A673 (cell line): ENCODE data around the gene CAP1. TPM values are rescaled to one million over a fixed set of nuclear protein-coding genes. Genes with fewer than 3 reads are reported as not detected.

Experiments
- BruUV-seq: library from RNA; stranded (reverse); fragments of 400-500 nt; replicated peaks from 2 replicates; lab custom pipeline; 2021; lab: Mats Ljungman, UMichigan
- CTCF ChIA-PET: fragments of 300-600 bp; sonication (Branson Sonifier 250); formaldehyde crosslinking; loops from one replicate; lab custom pipeline; 2022; ENCODE audit warnings: antibody characterized with exemption; lab: Charles Lee
- POLR2A ChIA-PET: fragments of 300-600 bp; sonication (Branson Sonifier 250); formaldehyde crosslinking; loops from one replicate; lab custom pipeline; 2022; ENCODE audit warnings: antibody characterized with exemption; ENCODE audit not compliant: low non-redundant PET; lab: Charles Lee
- DNase-seq: peaks from one replicate; pipeline ENCODE4 v3.0.0-alpha.2; 2015; ENCODE audit warnings: low spot score
- H3K27ac ChIP-seq: fragments of 200-600 bp; sonication (generic); 2 replicates; pipeline ENCODE4 v1.5.1; 2016; ENCODE audit warnings: mixed run types, low read depth, mild to moderate bottlenecking, mixed read lengths, antibody characterized with exemption, low read length; ENCODE audit not compliant: poor library complexity, severe bottlenecking
- H3K27me3 ChIP-seq: fragments of 200-600 bp; sonication (generic); replicated peaks from 2 replicates; pipeline ENCODE4 v1.6.1; 2017; ENCODE audit warnings: mixed run types, low read depth, mild to moderate bottlenecking, mixed read lengths, antibody characterized with exemption, low read length; ENCODE audit not compliant: insufficient read depth, poor library complexity
- H3K36me3 ChIP-seq: fragments of 200-600 bp; sonication (generic); 2 replicates; pipeline ENCODE4 v1.6.1; 2016; ENCODE audit warnings: mixed run types, mild to moderate bottlenecking, mixed read lengths, antibody characterized with exemption, low read length; ENCODE audit not compliant: insufficient read depth, poor library complexity, severe bottlenecking
- H3K4me1 ChIP-seq: fragments of 200-600 bp; sonication (generic); 2 replicates; pipeline ENCODE4 v1.6.1; 2017; ENCODE audit warnings: mixed run types, mild to moderate bottlenecking, mixed read lengths, antibody characterized with exemption, low read length; ENCODE audit not compliant: insufficient read depth, poor library complexity, severe bottlenecking
- H3K4me3 ChIP-seq: fragments of 200-600 bp; sonication (generic); 2 replicates; pipeline ENCODE4 v1.5.1; 2016; ENCODE audit warnings: low read depth, mixed run types, mild to moderate bottlenecking, mixed read lengths, low read length; ENCODE audit not compliant: poor library complexity, severe bottlenecking
- H3K9me3 ChIP-seq: fragments of 200-600 bp; sonication (generic); 2 replicates; pipeline ENCODE4 v1.6.1; 2016; ENCODE audit warnings: mixed run types, low read depth, mild to moderate bottlenecking, mixed read lengths, antibody characterized with exemption, low read length; ENCODE audit not compliant: poor library complexity, severe bottlenecking
- CTCF ChIP-seq: fragments of 300-800, 200-600 bp; sonication (generic); conservative IDR thresholded peaks from 2 replicates; pipeline ENCODE4 v1.5.1; 2017; ENCODE audit warnings: low read depth, mild to moderate bottlenecking, antibody characterized with exemption, low read length, moderate library complexity, mixed read lengths
- EZH2 ChIP-seq: fragments of 200-600 bp; sonication (generic); IDR thresholded peaks from 2 replicates; pipeline ENCODE4 v1.6.1; 2017; ENCODE audit warnings: borderline replicate concordance, low read depth, mild to moderate bottlenecking, mixed read lengths, antibody characterized with exemption, low read length; ENCODE audit not compliant: poor library complexity, severe bottlenecking
- intact Hi-C: fragments of 100-400 bp; cut with micrococcal nuclease; formaldehyde crosslinking; loops from one replicate; pipeline ENCODE4 v1.10.0; 2022; ENCODE audit not compliant: unreplicated experiment
- total RNA-seq: library from RNA; stranded (reverse); gene quantifications from 2 replicates; pipeline ENCODE4 v1.2.3, GENCODE V29; 2021

CAP1 gene
- total RNA-seq, 1 experiment from 2014 or later, result 285 TPM

- CTCF ChIA-PET, result interaction anchor here (0.5 to 1.1 kb wide), 2 partner anchors 80 to 104 kb away, joined by 3 read pairs; no protein-coding TSS in a partner anchor
Measured at GRCh38 chr1:40039757-40040510, 595 bp upstream of the CAP1 start.

DNA sequence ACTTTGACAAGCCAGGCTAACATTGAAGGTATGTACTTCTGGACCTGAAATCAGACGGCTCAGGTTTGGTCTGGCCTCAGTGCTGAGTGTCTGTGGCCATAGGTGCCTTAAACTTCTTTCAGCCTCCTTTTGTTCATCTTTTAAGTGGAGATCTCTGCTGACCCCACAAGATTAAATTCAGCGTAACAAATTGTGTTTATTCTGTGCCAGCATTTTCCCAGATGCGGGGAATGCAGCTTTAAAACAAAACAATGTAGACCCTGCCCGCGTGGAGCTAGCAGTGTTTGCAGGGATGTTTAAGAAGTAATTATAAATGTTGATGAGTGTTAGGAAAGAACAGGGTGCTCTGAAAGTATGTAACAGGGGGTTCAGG, 923 bp downstream of the CAP1 start:
- DNase-seq, result no peak
- CTCF ChIA-PET, result no interaction called here
- Histone ChIP-seq H3K4me1 (peaks cover 13% of the 10 kb centered on the region), H3K9me3 (no peaks in the 10 kb centered on the region), H3K4me3 (peak overlapping the region; percentile 80), H3K36me3 (no peaks in the 10 kb centered on the region), H3K27ac (peak overlapping the region; percentile 92), H3K27me3 (no peaks in the 10 kb centered on the region)
- POLR2A ChIA-PET, result no interaction called here
- BruUV-seq, result no TSS peak
- intact Hi-C loops, result no loop called here
- TF ChIP-seq EZH2 (no peak), CTCF (no peak)

More at GRCh38 chr1:40039757-40040510, 595 bp upstream of the CAP1 start:
- Histone ChIP-seq H3K27ac (peak overlapping the region; percentile 92), H3K4me3 (peak overlapping the region; percentile 80), H3K9me3 (no peaks in the 10 kb centered on the region), H3K36me3 (no peaks in the 10 kb centered on the region), H3K4me1 (peaks cover 13% of the 10 kb centered on the region), H3K27me3 (no peaks in the 10 kb centered on the region)
- TF ChIP-seq EZH2, result no peak
- no peak for TF ChIP-seq CTCF
- BruUV-seq, result TSS peak; percentile 75
- POLR2A ChIA-PET, result interaction anchor here (0.5 to 0.6 kb wide), 3 partner anchors 11 to 616 kb away, joined by 3 to 4 read pairs (median 4); no protein-coding TSS in a partner anchor
- peak; percentile 68 for DNase-seq
- intact Hi-C loops, result no loop called here

- Histone ChIP-seq H3K4me3 (no peak overlapping the region), H3K4me1 (peaks cover 13% of the 10 kb centered on the region), H3K27me3 (no peaks in the 10 kb centered on the region), H3K27ac (no peak overlapping the region), H3K36me3 (no peaks in the 10 kb centered on the region), H3K9me3 (no peaks in the 10 kb centered on the region)
- DNase-seq, result no peak
- CTCF ChIA-PET, result no interaction called here
- TF ChIP-seq CTCF, result no peak
- TF ChIP-seq EZH2, result no peak
- POLR2A ChIA-PET, result no interaction called here
- intact Hi-C loops, result no loop called here
- no TSS peak for BruUV-seq
Measured at GRCh38 chr1:40042341-40042740, 1.8 kb downstream of the CAP1 start.
